HG03342 (cell line): Measurements from ENCODE around the gene BACH1.
"Not testable (repeated sequence)": the region's sequence is repeated elsewhere in the genome, so short reads cannot be mapped to it uniquely, and the experiment has no call there.

Experiments
- ATAC-seq: cut with Tn5 transposase; IDR thresholded peaks from one replicate; pipeline ENCODE4 v1.9.1; 2021; ENCODE audit warnings: mild to moderate bottlenecking, moderate library complexity; ENCODE audit not compliant: unreplicated experiment

The BACH1 gene

GRCh38 chr21:29298348-29299045 lies at the start of gene BACH1:
Gene BACH1 (plus strand): TSS chr21:29298922. CDS start chr21:29321281, 22,359 bp downstream.
- peak; percentile 50 for ATAC-seq

- not testable (repeated sequence) for ATAC-seq
These were observed 49.4 kb upstream of the BACH1 start for GRCh38 chr21:29249289-29249688.

GRCh38 chr21:29250636-29251035 lies 48.1 kb upstream of the BACH1 start:
- no peak for ATAC-seq

- ATAC-seq, result not testable (repeated sequence)
These were observed 44.9 kb upstream of the BACH1 start for GRCh38 chr21:29253861-29254260.

GRCh38 chr21:29254550-29254949 lies 44.2 kb upstream of the BACH1 start:
- no peak for ATAC-seq

GRCh38 chr21:29256126-29256910 lies 42.4 kb upstream of the BACH1 start:
- no peak for ATAC-seq

GRCh38 chr21:29257701-29258100 lies 41.0 kb upstream of the BACH1 start:
- no peak for ATAC-seq

- ATAC-seq, result no peak
These were observed 39.9 kb upstream of the BACH1 start for GRCh38 chr21:29258626-29259338.

GRCh38 chr21:29260461-29260860 lies 38.3 kb upstream of the BACH1 start:
- no peak for ATAC-seq

- ATAC-seq, result no peak
These were observed 36.9 kb upstream of the BACH1 start for GRCh38 chr21:29261555-29262540.

- no peak for ATAC-seq
These were observed 34.0 kb upstream of the BACH1 start for GRCh38 chr21:29264721-29265120.

- peak; percentile 49 for ATAC-seq
These were observed 32.8 kb upstream of the BACH1 start for GRCh38 chr21:29265690-29266479.

- ATAC-seq, result no peak
These were observed 31.1 kb upstream of the BACH1 start for GRCh38 chr21:29267666-29268065.

GRCh38 chr21:29271927-29272333 lies 26.8 kb upstream of the BACH1 start:
- ATAC-seq, result no peak

GRCh38 chr21:29277442-29277841 lies 21.3 kb upstream of the BACH1 start:
- no peak for ATAC-seq

GRCh38 chr21:29279558-29279957 lies 19.2 kb upstream of the BACH1 start:
- ATAC-seq, result no peak

- ATAC-seq, result not testable (repeated sequence)
These were observed 16.9 kb upstream of the BACH1 start for GRCh38 chr21:29281801-29282200.

GRCh38 chr21:29287383-29287782 lies 11.3 kb upstream of the BACH1 start:
- peak; percentile 49 for ATAC-seq

- ATAC-seq, result no peak
These were observed 10.5 kb upstream of the BACH1 start for GRCh38 chr21:29288239-29288638.

- no peak for ATAC-seq
These were observed 9.4 kb upstream of the BACH1 start for GRCh38 chr21:29289317-29289716.
